Panc1 (cell line): ENCODE measurements around the gene KIF27.

Experiments used
- REST ChIP-seq, 2 experiments: IDR thresholded peaks; 2 replicates each; pipeline ENCODE4 v1.6.1; 2011 to 2012; ENCODE audit warnings: low read depth in 2 of 2, control low read depth in 1 of 2, low read length in 1 of 2, mild to moderate bottlenecking in 1 of 2, moderate library complexity in 1 of 2; ENCODE audit not compliant: insufficient read depth in 1 of 2
- TCF7L2 ChIP-seq: IDR thresholded peaks from 2 replicates; pipeline ENCODE4 v1.6.1; 2011; ENCODE audit warnings: mild to moderate bottlenecking, low read depth, low read length, inconsistent platforms
- TF ChIP-seq, protein P1 (sequence below): fragments of 450-650 bp; IDR thresholded peaks from 2 replicates; pipeline ENCODE4 v1.5.1; 2017; ENCODE audit warnings: mild to moderate bottlenecking

DNA sequence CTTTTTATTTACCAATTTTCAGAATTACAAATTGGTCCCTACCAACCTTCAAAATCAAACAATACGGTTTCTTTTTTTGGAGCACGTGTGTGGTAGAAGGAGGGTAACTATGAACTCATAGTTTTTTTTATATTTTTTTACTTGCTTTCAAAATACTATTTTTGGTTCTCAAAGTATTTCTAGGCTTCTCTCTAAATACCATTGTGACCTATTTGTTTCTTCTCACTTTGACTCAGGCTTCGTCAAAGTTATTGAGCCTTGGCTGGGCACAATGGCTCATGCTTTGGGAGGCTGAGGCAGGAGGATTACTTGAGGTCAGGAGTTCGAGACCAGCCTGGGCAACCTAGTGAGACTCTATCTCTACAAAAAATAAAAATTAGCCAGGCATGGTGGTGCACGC is 11.6 kb upstream of the KIF27 start:
- TF ChIP-seq, protein P1, sequence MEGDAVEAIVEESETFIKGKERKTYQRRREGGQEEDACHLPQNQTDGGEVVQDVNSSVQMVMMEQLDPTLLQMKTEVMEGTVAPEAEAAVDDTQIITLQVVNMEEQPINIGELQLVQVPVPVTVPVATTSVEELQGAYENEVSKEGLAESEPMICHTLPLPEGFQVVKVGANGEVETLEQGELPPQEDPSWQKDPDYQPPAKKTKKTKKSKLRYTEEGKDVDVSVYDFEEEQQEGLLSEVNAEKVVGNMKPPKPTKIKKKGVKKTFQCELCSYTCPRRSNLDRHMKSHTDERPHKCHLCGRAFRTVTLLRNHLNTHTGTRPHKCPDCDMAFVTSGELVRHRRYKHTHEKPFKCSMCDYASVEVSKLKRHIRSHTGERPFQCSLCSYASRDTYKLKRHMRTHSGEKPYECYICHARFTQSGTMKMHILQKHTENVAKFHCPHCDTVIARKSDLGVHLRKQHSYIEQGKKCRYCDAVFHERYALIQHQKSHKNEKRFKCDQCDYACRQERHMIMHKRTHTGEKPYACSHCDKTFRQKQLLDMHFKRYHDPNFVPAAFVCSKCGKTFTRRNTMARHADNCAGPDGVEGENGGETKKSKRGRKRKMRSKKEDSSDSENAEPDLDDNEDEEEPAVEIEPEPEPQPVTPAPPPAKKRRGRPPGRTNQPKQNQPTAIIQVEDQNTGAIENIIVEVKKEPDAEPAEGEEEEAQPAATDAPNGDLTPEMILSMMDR = no peak
- TF ChIP-seq REST (IDR thresholded peaks at IDR 0.05; ENCODE audit: insufficient read depth in 1 of 2, low read depth in 2 of 2, low read length in 1 of 2) = no peak
- TF ChIP-seq TCF7L2 = no peak
